ENCODE data around the gene TGDS. TPM values are rescaled to one million over a fixed set of nuclear protein-coding genes. Genes with fewer than 3 reads are reported as not detected.

The TGDS gene
- total and polyA plus RNA-seq, 2 of the 8 experiments (the other 6 are each of a cell fraction or from before 2014, with no cell fraction given), result 11.6 to 11.8 TPM

DNA sequence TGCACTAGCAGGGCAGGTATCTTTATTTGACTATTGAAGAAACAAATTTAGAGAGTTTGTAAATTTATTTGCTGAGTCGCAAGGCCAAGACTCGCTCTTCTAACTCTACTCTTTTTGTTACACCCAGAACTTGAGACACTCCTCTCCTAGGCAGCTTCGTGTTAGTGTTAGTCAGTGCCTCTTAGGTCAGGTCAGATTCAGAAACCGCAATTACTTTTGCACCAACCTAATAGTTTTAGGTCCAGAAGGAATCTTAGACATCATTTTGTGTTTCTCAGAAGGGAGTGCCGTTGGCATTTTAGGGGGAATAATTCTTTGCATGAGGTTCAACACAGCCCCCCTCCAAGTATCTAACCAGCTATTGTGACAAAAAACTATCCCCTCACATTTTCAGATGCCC lies 14.5 kb upstream of the TGDS start:
- Histone ChIP-seq H3K4me1 (replicated peaks in 1 of 4; ENCODE audit: control insufficient read depth in 3 of 4, insufficient read depth in 4 of 4, low read length in 3 of 4) (no peaks in the 10 kb centered on the region; a peak in 1 of 7 replicates), H3K4me3 (ENCODE audit: extremely low read depth in 1 of 4, insufficient read depth in 2 of 4, low read depth in 3 of 4, low read length in 4 of 4) (no peak overlapping the region), H3K79me1 (ENCODE audit: low read depth, low read length) (no peaks in the 10 kb centered on the region), H3K4ac (replicated peaks; ENCODE audit: insufficient read length, low read depth, low read length) (no peak overlapping the region), H2BK12ac (ENCODE audit: low read depth, low read length) (no peak overlapping the region), H4K8ac (ENCODE audit: extremely low read depth, insufficient read depth, low read length) (no peak overlapping the region), H3K27me3 (replicated peaks in 1 of 4; ENCODE audit: control insufficient read depth in 3 of 4, extremely low read depth in 1 of 4, insufficient read depth in 3 of 4, low read length in 3 of 4) (no peaks in the 10 kb centered on the region), H3K36me3 (ENCODE audit: control insufficient read depth in 2 of 4, insufficient read depth in 4 of 4, low read length in 3 of 4) (peaks cover 3 to 45% (median 13%) of the 10 kb centered on the region in 4 experiments; a peak in 4 of 8 replicates), H4K91ac (replicated peaks; ENCODE audit: insufficient read length, low read length) (no peak overlapping the region), H2AFZ (ENCODE audit: low read length) (no peak overlapping the region), H3K23ac (ENCODE audit: insufficient read length) (no peak overlapping the region), H2AK5ac (ENCODE audit: low read depth, low read length) (no peak overlapping the region), H2BK120ac (replicated peaks; ENCODE audit: low read depth, low read length) (no peak overlapping the region), H2BK15ac (ENCODE audit: low read length) (no peak overlapping the region), H3K4me2 (ENCODE audit: insufficient read depth in 1 of 2, low read depth in 2 of 2, low read length in 2 of 2) (no peak overlapping the region), H4K5ac (ENCODE audit: insufficient read length, low read depth, low read length) (no peak overlapping the region), H2BK5ac (ENCODE audit: low read depth, low read length) (no peak overlapping the region), H3K9ac (replicated peaks in 1 of 4; ENCODE audit: extremely low read depth in 1 of 4, low read depth in 3 of 4, low read length in 3 of 4) (no peak overlapping the region), H2BK20ac (ENCODE audit: low read length) (no peak overlapping the region), H3K27ac (ENCODE audit: low read depth, low read length) (no peak overlapping the region), H3K9me3 (ENCODE audit: insufficient read depth in 2 of 2, low read depth in 1 of 2, low read length in 1 of 2) (no peaks in the 10 kb centered on the region), H3K23me2 (ENCODE audit: low read depth, low read length) (no peaks in the 10 kb centered on the region), H3K79me2 (ENCODE audit: control insufficient read depth in 1 of 2, insufficient read depth in 2 of 2, low read length in 2 of 2) (no peaks in the 10 kb centered on the region; a peak in 1 of 4 replicates), H3K14ac (ENCODE audit: insufficient read length) (no peak overlapping the region), H4K20me1 (replicated peaks in 1 of 2; ENCODE audit: control insufficient read depth in 1 of 2, insufficient read depth in 2 of 2, low read length in 2 of 2) (peaks cover 0 to 2% of the 10 kb centered on the region in 2 experiments), H3K18ac (ENCODE audit: extremely low read depth, low read length) (no peak overlapping the region), H3K56ac (replicated peaks; ENCODE audit: insufficient read length, low read depth, low read length) (no peak overlapping the region)
- ChIA-PET POLR2A (ENCODE audit: partially characterized antibody) (no interaction called here), CTCF (ENCODE audit: partially characterized antibody) (no interaction called here)
- FAIRE-seq (no peak), DNase-seq (ENCODE audit: low read depth in 1 of 2, low spot score in 2 of 2) (no peak)
- WGBS, 2 experiments (ENCODE audit: extremely low coverage in 1 of 2, insufficient coverage in 1 of 2, insufficient read length in 1 of 2, insufficient replicate concordance in 2 of 2, low coverage in 1 of 2, low lambda C conversion rate in 2 of 2, missing lambda C conversion rate in 1 of 2), result 89% methylated on average over 5 of the region's 5 CpGs; no CpG with 5 or more reads in 1 of the 2 experiments
- TF ChIP-seq KDM1A (IDR thresholded peaks at IDR 0.05; ENCODE audit: borderline replicate concordance, low read length) (no peak), POU5F1 (IDR thresholded peaks at IDR 0.05; ENCODE audit: low read depth, low read length) (no peak), RNF2 (IDR thresholded peaks at IDR 0.05; ENCODE audit: borderline replicate concordance, low read depth, low read length, missing control alignments, poor library complexity, severe bottlenecking) (no peak), KDM4A (IDR thresholded peaks at IDR 0.05; ENCODE audit: low read depth, low read length, severe bottlenecking) (no peak), POLR2A (IDR thresholded peaks at IDR 0.05; ENCODE audit: control extremely low read depth in 1 of 2, low read depth in 2 of 2, low read length in 2 of 2) (no peak), CBX8 (IDR thresholded peaks at IDR 0.05; ENCODE audit: borderline replicate concordance, low read depth, low read length) (no peak), SIN3A (conservative IDR thresholded peaks at IDR 0.05 in 1 of 2, IDR thresholded peaks at IDR 0.05 in 1 of 2; ENCODE audit: low read depth in 1 of 2, low read length in 2 of 2) (no peak), EZH2 (IDR thresholded peaks at IDR 0.05; ENCODE audit: low read depth, low read length, severe bottlenecking) (no peak), KDM5A (IDR thresholded peaks at IDR 0.05; ENCODE audit: low read length) (no peak), SAP30 (IDR thresholded peaks at IDR 0.05; ENCODE audit: insufficient read depth, insufficient replicate concordance, low read length) (no peak), USF2 (IDR thresholded peaks at IDR 0.05; ENCODE audit: low read length) (no peak), EP300 (IDR thresholded peaks at IDR 0.05; ENCODE audit: borderline replicate concordance in 1 of 2, low read depth in 2 of 2, low read length in 2 of 2) (no peak)

All from H1 (cell line).